ENCODE results near the gene LTA.
"Not testable (repeated sequence)": the region's sequence is repeated elsewhere in the genome, so short reads cannot be mapped to it uniquely, and the experiment has no call there.

LTA gene

DNA sequence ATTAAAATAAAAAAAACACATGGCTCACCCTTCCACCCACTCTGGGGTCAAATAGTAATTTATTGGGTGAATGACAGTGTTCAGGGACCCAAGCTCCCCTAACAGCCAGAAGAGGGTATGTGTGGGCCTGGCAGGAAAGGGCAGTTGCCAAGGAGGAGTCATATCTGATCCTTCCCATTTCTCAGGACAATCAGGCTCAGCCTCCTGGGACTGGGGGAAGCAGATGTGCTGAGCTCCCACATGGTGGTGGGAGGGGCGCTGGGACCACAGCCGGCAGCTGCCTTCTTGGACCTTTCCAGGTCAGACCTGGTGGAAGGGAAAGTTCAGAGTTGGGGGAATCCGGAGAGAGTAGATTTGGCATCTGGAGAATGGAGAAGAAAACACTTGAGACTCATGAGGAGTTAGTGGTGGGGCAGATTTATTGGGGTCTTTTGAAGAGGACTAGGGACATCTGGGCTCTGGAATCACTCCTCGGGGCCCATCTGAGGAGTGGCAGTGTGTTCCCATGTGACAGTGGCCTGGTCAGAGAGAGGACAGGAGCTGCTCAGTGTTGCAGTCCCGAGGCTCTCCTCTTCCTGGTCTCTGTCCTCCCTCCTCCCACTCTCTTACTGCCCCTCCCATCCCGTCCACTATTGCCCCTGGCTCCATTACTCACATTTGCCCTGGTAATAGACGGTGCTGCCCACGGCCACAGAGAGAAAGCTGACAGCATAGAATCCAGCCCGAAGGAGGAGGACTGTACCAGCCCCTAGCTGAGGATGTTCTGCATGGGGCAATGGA is 17.0 kb downstream of the LTA start:
- Histone ChIP-seq H3K79me2 (ENCODE audit: control insufficient read depth, insufficient read depth, low read length, unreplicated experiment) (no peaks in the 10 kb centered on the region), H3K36me3 (ENCODE audit: insufficient read depth, low read length) (no peaks in the 10 kb centered on the region), H2AFZ (ENCODE audit: low read length, unreplicated experiment) (no peak overlapping the region), H3K27me3 (ENCODE audit: insufficient read depth, low read length) (no peaks in the 10 kb centered on the region), H3K4me3 (ENCODE audit: low read depth, low read length) (no peak overlapping the region), H3K27ac (ENCODE audit: low read depth, low read length) (no peak overlapping the region), H3K4me1 (ENCODE audit: control insufficient read depth, insufficient read depth, low read length, unreplicated experiment) (no peaks in the 10 kb centered on the region)

DNA sequence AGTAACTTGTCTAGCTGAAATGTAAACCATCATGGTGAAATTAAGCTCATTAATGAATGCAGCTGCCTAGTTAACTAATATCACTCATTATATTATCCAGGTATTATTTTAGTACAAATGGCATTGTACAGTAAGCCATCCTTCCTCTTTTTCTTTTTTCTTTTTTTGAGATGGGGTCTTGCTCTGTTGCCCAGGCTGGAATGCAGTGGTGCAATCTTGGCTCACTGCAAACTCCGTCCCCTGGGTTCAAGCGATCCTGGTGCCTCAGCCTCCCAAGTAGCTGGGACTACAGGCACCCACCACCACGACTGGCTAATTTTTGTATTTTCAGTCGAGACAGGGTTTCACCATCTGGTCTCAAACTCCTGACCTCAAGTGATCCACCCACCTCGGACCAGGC is 18.6 kb downstream of the LTA start:
- not testable (repeated sequence) for H3K4me1 ChIP-seq (ENCODE audit: control insufficient read depth, insufficient read depth, low read length, unreplicated experiment); H3K79me2 ChIP-seq (ENCODE audit: control insufficient read depth, insufficient read depth, low read length, unreplicated experiment); H3K27me3 ChIP-seq (ENCODE audit: insufficient read depth, low read length); H3K27ac ChIP-seq (ENCODE audit: low read depth, low read length); H3K4me3 ChIP-seq (ENCODE audit: low read depth, low read length); H3K36me3 ChIP-seq (ENCODE audit: insufficient read depth, low read length); H2AFZ ChIP-seq (ENCODE audit: low read length, unreplicated experiment)

DNA sequence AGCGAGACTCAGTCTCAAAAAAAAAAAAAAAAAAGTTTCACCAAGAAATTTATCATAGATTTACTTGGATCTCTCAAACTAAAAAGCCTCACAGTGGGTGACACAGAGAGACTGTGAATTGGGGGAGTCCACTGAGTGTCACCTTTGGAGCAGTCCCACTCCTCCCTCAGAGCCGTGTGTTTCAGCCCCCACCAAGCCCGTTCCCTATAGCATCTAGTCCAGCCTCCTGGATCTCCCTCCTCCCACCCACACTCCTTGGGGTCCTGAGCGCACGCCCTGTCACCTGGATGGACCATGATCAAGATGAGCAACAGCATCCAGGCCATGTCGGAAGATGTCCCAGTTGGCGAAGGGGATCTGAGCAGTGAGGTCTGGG is 20.3 kb downstream of the LTA start:
- H3K27ac ChIP-seq (ENCODE audit: low read depth, low read length), result no peak overlapping the region
- no peak overlapping the region for H3K4me3 ChIP-seq (ENCODE audit: low read depth, low read length)
- H3K36me3 ChIP-seq (ENCODE audit: insufficient read depth, low read length), result no peaks in the 10 kb centered on the region
- no peaks in the 10 kb centered on the region for H3K27me3 ChIP-seq (ENCODE audit: insufficient read depth, low read length)
- H2AFZ ChIP-seq (ENCODE audit: low read length, unreplicated experiment), result no peak overlapping the region
- no peaks in the 10 kb centered on the region for H3K4me1 ChIP-seq (ENCODE audit: control insufficient read depth, insufficient read depth, low read length, unreplicated experiment)
- no peaks in the 10 kb centered on the region for H3K79me2 ChIP-seq (ENCODE audit: control insufficient read depth, insufficient read depth, low read length, unreplicated experiment)

DNA sequence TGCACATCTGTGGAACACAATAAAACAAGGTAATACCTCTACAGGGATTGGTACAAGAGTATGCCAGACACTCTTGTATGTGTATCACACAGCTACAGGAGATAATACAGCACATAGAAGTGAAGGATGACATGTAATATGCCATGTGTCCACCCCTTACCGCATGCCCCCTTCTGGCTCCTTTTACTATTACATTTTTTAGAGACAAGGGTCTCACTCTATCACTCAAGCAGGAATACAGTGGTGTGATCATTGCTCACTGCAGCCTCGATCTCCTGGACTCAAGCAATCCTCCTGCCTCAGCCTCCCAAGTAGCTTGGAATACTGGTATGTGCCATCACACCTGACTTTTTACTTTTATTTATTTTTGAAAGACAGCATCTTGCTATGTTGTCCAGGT is 24.9 kb downstream of the LTA start:
- no peak overlapping the region for H3K27ac ChIP-seq (ENCODE audit: low read depth, low read length)
- H3K4me1 ChIP-seq (ENCODE audit: control insufficient read depth, insufficient read depth, low read length, unreplicated experiment), result no peaks in the 10 kb centered on the region
- H3K36me3 ChIP-seq (ENCODE audit: insufficient read depth, low read length), result no peaks in the 10 kb centered on the region
- H2AFZ ChIP-seq (ENCODE audit: low read length, unreplicated experiment), result no peak overlapping the region
- H3K27me3 ChIP-seq (ENCODE audit: insufficient read depth, low read length), result no peaks in the 10 kb centered on the region
- no peak overlapping the region for H3K4me3 ChIP-seq (ENCODE audit: low read depth, low read length)
- no peaks in the 10 kb centered on the region for H3K79me2 ChIP-seq (ENCODE audit: control insufficient read depth, insufficient read depth, low read length, unreplicated experiment)

DNA sequence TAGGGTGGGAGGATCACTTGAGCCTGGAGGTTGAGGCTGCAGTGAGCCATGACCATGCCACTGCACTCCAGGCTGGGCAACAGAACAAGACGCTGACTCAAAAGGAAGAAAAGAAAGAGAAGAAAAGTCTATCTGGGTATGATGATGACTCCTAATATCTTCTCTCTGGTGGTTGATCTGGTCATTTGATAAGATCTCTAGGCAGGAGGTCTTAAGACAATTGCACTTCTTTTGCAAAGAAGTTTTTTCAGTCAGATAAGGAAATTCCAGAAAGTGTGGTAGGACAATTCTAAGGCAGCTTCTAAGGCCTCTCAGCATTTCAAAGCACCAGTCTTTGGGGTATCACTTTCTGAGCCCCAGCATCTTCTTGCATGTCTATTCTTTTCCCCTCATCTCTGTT is 35.2 kb downstream of the LTA start:
- H2AFZ ChIP-seq (ENCODE audit: low read length, unreplicated experiment), result no peak overlapping the region
- H3K27ac ChIP-seq (ENCODE audit: low read depth, low read length), result no peak overlapping the region
- no peaks in the 10 kb centered on the region for H3K36me3 ChIP-seq (ENCODE audit: insufficient read depth, low read length)
- no peaks in the 10 kb centered on the region for H3K27me3 ChIP-seq (ENCODE audit: insufficient read depth, low read length)
- no peak overlapping the region for H3K4me3 ChIP-seq (ENCODE audit: low read depth, low read length)
- no peaks in the 10 kb centered on the region for H3K79me2 ChIP-seq (ENCODE audit: control insufficient read depth, insufficient read depth, low read length, unreplicated experiment)
- no peaks in the 10 kb centered on the region for H3K4me1 ChIP-seq (ENCODE audit: control insufficient read depth, insufficient read depth, low read length, unreplicated experiment)

DNA sequence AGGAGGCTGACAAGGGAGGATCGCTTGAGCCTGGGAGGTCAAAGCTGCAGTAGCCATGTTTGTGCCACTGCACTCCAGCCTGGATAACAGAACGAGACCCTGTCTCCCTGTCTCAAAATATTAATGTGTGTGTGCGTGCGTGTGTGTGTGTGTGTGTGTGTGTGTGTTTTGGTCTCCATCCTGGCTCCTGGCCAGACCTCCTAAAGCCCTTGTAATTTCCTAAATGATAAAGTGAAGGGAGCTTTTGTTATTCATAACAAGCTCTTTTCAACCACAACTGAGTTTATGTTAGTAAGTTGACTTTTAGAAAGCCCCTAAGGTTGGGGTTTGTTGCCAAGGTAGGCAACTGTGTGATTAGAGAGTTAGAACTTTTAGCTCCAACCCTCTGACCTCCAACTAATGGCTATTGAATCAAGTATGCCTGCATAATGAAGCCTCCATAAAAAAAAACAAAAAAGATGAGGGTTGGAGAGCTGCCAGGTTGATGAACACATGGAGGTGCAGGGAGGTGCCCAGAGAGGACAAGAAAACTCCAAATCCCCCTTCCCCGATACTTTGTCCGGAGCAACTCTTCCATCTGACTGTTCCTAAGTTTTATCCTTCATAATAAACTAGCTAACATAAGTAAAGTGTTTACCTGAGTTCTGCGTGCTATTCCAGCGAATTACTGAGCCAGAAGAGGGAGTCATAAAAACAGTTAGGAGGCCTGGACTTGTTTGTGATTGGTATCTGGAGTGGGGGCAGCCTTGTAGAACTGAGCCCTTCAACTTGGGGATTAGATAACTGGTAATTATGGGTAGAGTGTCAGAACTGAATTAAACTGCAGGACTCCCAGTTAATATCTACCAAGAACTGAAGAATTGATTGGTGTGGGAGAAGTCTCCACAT is 37.7 kb downstream of the LTA start:
- Histone ChIP-seq H3K4me3 (ENCODE audit: low read depth, low read length) (no peak overlapping the region), H3K36me3 (ENCODE audit: insufficient read depth, low read length) (no peaks in the 10 kb centered on the region), H2AFZ (ENCODE audit: low read length, unreplicated experiment) (no peak overlapping the region), H3K4me1 (ENCODE audit: control insufficient read depth, insufficient read depth, low read length, unreplicated experiment) (no peaks in the 10 kb centered on the region), H3K27ac (ENCODE audit: low read depth, low read length) (no peak overlapping the region), H3K79me2 (ENCODE audit: control insufficient read depth, insufficient read depth, low read length, unreplicated experiment) (no peaks in the 10 kb centered on the region), H3K27me3 (ENCODE audit: insufficient read depth, low read length) (no peaks in the 10 kb centered on the region)

DNA sequence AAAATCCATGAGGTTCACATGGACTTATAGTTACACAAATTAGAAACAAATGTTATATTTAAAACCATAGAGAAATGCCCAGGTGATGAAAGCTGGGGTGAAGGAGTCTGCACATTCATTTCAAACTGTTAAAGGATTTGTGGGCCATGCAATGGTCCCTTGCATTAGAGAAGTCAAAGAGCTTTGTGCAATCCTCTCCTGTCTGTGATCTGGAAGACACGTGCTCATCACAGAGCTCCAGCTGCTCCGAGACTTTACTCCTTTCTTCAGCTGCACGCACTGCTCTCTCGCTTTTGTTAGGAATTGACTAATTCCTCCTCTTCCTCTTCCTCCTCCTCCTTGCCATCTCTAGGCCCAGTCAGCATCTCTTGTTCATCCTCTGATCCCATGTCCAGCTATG is 38.9 kb downstream of the LTA start:
- Histone ChIP-seq H3K4me1 (ENCODE audit: control insufficient read depth, insufficient read depth, low read length, unreplicated experiment) (no peaks in the 10 kb centered on the region), H3K4me3 (ENCODE audit: low read depth, low read length) (no peak overlapping the region), H3K36me3 (ENCODE audit: insufficient read depth, low read length) (no peaks in the 10 kb centered on the region), H3K27me3 (ENCODE audit: insufficient read depth, low read length) (no peaks in the 10 kb centered on the region), H2AFZ (ENCODE audit: low read length, unreplicated experiment) (no peak overlapping the region), H3K79me2 (ENCODE audit: control insufficient read depth, insufficient read depth, low read length, unreplicated experiment) (no peaks in the 10 kb centered on the region), H3K27ac (ENCODE audit: low read depth, low read length) (no peak overlapping the region)

DNA sequence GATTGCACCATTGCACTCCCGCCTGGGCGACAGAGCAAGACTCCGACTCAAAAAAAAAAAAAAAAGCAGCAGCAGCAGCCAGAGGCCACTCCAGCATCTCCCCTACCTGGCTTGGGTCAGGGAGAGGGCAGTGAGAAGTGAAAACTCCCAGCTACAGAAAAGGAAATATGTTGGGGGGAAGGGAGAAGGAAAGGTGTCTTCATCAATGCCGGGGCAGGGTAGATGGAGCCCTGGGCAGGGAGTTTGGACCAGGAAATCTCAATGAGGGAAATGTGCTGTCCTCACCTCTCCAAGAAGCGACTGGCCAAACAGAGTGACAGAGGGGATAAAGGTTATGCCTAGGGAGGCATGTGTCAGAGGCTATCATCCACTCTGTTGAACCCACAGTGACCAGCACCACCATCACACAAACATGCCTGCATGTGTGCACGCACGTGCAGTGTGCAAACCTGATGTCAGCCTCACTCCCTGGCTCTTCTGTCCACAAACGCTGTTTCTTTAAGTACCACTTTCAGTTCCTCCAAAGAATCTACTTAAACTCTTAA is 42.1 kb downstream of the LTA start:
- Histone ChIP-seq H3K36me3 (ENCODE audit: insufficient read depth, low read length) (no peaks in the 10 kb centered on the region), H2AFZ (ENCODE audit: low read length, unreplicated experiment) (no peak overlapping the region), H3K4me1 (ENCODE audit: control insufficient read depth, insufficient read depth, low read length, unreplicated experiment) (no peaks in the 10 kb centered on the region), H3K27me3 (ENCODE audit: insufficient read depth, low read length) (no peaks in the 10 kb centered on the region), H3K27ac (ENCODE audit: low read depth, low read length) (no peak overlapping the region), H3K79me2 (ENCODE audit: control insufficient read depth, insufficient read depth, low read length, unreplicated experiment) (no peaks in the 10 kb centered on the region), H3K4me3 (ENCODE audit: low read depth, low read length) (no peak overlapping the region)

DNA sequence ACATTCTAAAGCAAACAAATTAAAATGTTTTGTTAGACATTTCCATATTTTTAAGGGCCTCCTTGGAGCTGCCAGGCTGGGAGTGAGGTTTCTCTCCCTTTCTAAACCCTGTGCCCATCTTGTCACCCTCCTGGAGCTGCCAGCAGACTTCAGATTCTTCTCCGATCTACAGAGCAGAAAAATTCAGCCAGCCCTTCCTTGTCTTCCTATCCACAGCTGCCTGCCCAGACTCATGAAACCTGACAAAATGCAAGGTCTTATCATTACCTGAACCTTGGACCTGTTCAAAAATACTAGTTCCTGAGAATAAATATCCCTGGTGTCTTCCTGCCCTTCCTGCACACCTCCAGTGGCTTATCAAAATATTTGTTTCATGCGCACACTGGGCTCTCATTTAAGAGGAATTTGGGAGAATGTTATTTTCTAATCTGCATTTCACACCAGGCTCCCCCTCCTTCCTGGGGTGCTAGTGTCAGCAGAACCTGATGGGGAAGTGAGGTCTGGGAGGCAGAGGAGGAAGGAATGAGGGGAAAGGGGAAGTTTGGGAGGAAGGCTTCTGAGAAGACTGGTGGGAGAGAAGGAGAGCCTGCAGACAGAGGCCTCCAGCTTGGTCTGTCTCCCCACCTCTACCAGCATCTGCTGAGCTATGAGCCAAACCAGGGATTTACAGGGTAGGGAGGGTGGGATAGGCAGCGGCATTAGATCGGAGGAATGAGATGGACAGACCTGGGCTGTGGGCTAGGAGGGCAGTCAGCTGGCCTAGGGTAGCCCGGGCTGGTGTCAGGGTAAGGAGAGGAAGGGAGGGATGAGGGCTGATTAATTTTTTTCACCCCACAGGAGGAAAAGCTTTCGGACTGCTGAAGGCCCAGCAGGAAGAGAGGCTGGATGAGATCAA is 42.8 kb downstream of the LTA start, which contains the start of gene AIF1:
AIF1 (plus strand) TSS at position 551 of the 895 bp plus-strand sequence; CDS start at position 647, 96 bp downstream.
- H3K27ac ChIP-seq (ENCODE audit: low read depth, low read length), result no peak within 1 kb of the TSS
- no peak within 1 kb of the TSS for H2AFZ ChIP-seq (ENCODE audit: low read length, unreplicated experiment)
- no peak within 1 kb of the TSS for H3K4me3 ChIP-seq (ENCODE audit: low read depth, low read length)

DNA sequence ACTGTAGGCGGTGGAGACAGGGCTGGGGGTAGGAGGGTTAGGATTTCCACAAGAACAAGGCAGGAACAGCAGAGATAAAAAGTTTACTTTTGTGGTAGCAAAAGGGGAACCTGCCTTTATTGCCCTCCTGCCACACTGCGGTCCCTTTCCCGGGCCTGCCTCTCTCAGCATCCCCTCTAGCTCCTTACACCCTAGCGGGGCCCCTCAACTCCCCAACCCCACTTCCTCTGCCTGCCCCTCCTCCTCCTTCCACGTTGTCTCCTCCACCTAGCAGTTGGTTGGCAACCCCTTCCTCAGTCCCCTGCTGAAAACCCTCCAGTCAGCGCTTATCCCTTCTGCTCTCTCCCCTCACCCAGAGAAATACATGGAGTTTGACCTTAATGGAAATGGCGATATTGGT is 43.7 kb downstream of the LTA start:
- H3K79me2 ChIP-seq (ENCODE audit: control insufficient read depth, insufficient read depth, low read length, unreplicated experiment), result no peaks in the 10 kb centered on the region
- no peaks in the 10 kb centered on the region for H3K36me3 ChIP-seq (ENCODE audit: insufficient read depth, low read length)
- H3K27ac ChIP-seq (ENCODE audit: low read depth, low read length), result no peak overlapping the region
- no peaks in the 10 kb centered on the region for H3K27me3 ChIP-seq (ENCODE audit: insufficient read depth, low read length)
- H3K4me1 ChIP-seq (ENCODE audit: control insufficient read depth, insufficient read depth, low read length, unreplicated experiment), result no peaks in the 10 kb centered on the region
- no peak overlapping the region for H3K4me3 ChIP-seq (ENCODE audit: low read depth, low read length)
- no peak overlapping the region for H2AFZ ChIP-seq (ENCODE audit: low read length, unreplicated experiment)

More for the DNA sequence above, 42.8 kb downstream of the LTA start, which contains the start of gene AIF1:
- Histone ChIP-seq H3K36me3 (ENCODE audit: insufficient read depth, low read length) (no peaks in the 10 kb centered on the region), H3K4me1 (ENCODE audit: control insufficient read depth, insufficient read depth, low read length, unreplicated experiment) (no peaks in the 10 kb centered on the region), H3K79me2 (ENCODE audit: control insufficient read depth, insufficient read depth, low read length, unreplicated experiment) (no peaks in the 10 kb centered on the region), H3K27me3 (ENCODE audit: insufficient read depth, low read length) (no peaks in the 10 kb centered on the region)

All from ACC112 (cell line).